ENCODE results near the gene SLC51A. TPM values are rescaled to one million over a fixed set of nuclear protein-coding genes. Genes with fewer than 3 reads are reported as not detected.
A peak's percentile ranks its signal among the peaks of the same experiment; 100 is the strongest.

The SLC51A gene
- total and polyA plus RNA-seq, 9 of the 15 experiments (the other 6 are each of a cell fraction or from before 2014, with no cell fraction given), result 0.35 to 0.38 TPM; not detected in 7

DNA sequence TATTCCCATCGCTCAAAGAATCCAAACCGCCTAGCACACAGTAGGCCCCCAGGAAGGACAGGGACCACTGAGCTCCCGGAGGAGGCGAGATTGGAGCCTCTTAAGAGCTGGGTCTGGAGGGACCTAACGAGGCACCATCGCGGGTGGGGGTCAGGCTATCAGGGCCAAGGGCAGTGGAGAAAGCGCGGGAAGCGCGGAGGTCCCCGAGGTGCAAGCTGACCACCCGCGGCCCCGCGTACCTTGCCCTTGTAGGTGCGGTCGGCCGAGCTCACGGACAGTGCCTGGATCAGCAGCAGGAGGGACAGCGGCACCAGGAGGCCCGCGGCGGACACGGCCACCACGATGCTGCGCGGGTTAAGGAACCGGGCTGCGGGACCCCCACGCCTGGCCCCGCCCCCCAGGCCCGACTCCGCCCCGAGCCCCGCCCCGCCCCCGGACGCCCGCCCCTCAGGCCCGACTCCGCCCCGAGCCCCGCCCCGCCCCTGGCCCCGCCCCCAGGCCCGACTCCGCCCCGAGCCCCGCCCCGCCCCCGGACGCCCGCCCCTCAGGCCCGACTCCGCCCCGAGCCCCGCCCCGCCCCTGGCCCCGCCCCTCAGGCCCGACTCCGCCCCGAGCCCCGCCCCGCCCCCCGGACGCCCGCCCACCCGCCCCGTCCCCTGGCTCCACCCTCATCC is 9.0 kb upstream of the SLC51A start (continued):
- TF ChIP-seq ZNF655 (CRISPR knock-in tag; IDR thresholded peaks at IDR 0.05) (no peak), SIX5 (IDR thresholded peaks at IDR 0.05; ENCODE audit: borderline replicate concordance in 1 of 2, insufficient read depth in 1 of 2, low read depth in 1 of 2, low read length in 2 of 2) (no peak), SMAD3 (CRISPR knock-in tag; conservative IDR thresholded peaks at IDR 0.05) (no peak), HMG20A (CRISPR knock-in tag; conservative IDR thresholded peaks at IDR 0.05) (no peak), CCNT2 (IDR thresholded peaks at IDR 0.05; ENCODE audit: borderline replicate concordance, extremely low read depth, insufficient read length, low read depth, low read length) (no peak), DACH1 (IDR thresholded peaks at IDR 0.05; ENCODE audit: partially characterized antibody) (no peak), PURB (CRISPR knock-in tag; IDR thresholded peaks at IDR 0.05; ENCODE audit: low read depth) (no peak), L3MBTL2 (IDR thresholded peaks at IDR 0.05) (peak; percentile 71), ZNF764 (CRISPR knock-in tag; IDR thresholded peaks at IDR 0.05; ENCODE audit: low read depth) (no peak), CTCF (IDR thresholded peaks at IDR 0.05 in 2 of 3, conservative IDR thresholded peaks at IDR 0.05 in 1 of 3; ENCODE audit: insufficient read depth in 2 of 3, low read depth in 1 of 3, low read length in 3 of 3) (peak in 2 of 3 experiments; percentile 18 to 41; a peak in 3 of 6 replicates), NCOA6 (IDR thresholded peaks at IDR 0.05) (no peak), TRIM24 (IDR thresholded peaks at IDR 0.05) (no peak), FOXA1 (IDR thresholded peaks at IDR 0.05; ENCODE audit: borderline replicate concordance) (no peak), MAFG (tag; conservative IDR thresholded peaks at IDR 0.05) (no peak), THAP12 (CRISPR knock-in tag; IDR thresholded peaks at IDR 0.05) (0 out of 2 replicates have a peak, but pooled peaks have one; percentile 49), MLX (CRISPR knock-in tag; conservative IDR thresholded peaks at IDR 0.05) (no peak)
- TF ChIP-seq, protein P1, sequence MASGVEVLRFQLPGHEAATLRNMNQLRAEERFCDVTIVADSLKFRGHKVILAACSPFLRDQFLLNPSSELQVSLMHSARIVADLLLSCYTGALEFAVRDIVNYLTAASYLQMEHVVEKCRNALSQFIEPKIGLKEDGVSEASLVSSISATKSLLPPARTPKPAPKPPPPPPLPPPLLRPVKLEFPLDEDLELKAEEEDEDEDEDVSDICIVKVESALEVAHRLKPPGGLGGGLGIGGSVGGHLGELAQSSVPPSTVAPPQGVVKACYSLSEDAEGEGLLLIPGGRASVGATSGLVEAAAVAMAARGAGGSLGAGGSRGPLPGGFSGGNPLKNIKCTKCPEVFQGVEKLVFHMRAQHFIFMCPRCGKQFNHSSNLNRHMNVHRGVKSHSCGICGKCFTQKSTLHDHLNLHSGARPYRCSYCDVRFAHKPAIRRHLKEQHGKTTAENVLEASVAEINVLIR (CRISPR knock-in tag; IDR thresholded peaks at IDR 0.05), result no peak
- TF ChIP-seq, protein P2, sequence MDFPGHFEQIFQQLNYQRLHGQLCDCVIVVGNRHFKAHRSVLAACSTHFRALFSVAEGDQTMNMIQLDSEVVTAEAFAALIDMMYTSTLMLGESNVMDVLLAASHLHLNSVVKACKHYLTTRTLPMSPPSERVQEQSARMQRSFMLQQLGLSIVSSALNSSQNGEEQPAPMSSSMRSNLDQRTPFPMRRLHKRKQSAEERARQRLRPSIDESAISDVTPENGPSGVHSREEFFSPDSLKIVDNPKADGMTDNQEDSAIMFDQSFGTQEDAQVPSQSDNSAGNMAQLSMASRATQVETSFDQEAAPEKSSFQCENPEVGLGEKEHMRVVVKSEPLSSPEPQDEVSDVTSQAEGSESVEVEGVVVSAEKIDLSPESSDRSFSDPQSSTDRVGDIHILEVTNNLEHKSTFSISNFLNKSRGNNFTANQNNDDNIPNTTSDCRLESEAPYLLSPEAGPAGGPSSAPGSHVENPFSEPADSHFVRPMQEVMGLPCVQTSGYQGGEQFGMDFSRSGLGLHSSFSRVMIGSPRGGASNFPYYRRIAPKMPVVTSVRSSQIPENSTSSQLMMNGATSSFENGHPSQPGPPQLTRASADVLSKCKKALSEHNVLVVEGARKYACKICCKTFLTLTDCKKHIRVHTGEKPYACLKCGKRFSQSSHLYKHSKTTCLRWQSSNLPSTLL (IDR thresholded peaks at IDR 0.05), result no peak

Measured in K562 (cell line).